ENCODE measurements around the gene CHCHD3. TPM values are rescaled to one million over a fixed set of nuclear protein-coding genes. Genes with fewer than 3 reads are reported as not detected.
"Not testable (repeated sequence)": the region's sequence is repeated elsewhere in the genome, so short reads cannot be mapped to it uniquely, and the experiment has no call there.

Gene CHCHD3
- total RNA-seq, 1 donor from 2014 or later, result 50.6 TPM

- no peak for TF ChIP-seq POLR2AphosphoS5 (IDR thresholded peaks at IDR 0.05; ENCODE audit: insufficient read depth in 1 of 2, low read depth in 1 of 2)
- TF ChIP-seq POLR2A (IDR thresholded peaks at IDR 0.05), result no peak
- H3K27me3 ChIP-seq, result no peaks in the 10 kb centered on the region
- H3K36me3 ChIP-seq, result no peaks in the 10 kb centered on the region
- no peak overlapping the region for H3K27ac ChIP-seq
- no peaks in the 10 kb centered on the region for H3K9me3 ChIP-seq
- intact Hi-C loops (cut with DNase I), result no loop called here
- H3K4me1 ChIP-seq, result no peaks in the 10 kb centered on the region
- no peak overlapping the region for H3K4me3 ChIP-seq
- no peak for DNase-seq (ENCODE audit: extremely low spot score in 2 of 2)
Measured at GRCh38 chr7:133040178-133040577, 41.7 kb downstream of the CHCHD3 start.

GRCh38 chr7:133039614-133040013 is 42.3 kb downstream of the CHCHD3 start:
- Histone ChIP-seq H3K27me3 (no peaks in the 10 kb centered on the region), H3K36me3 (no peaks in the 10 kb centered on the region), H3K27ac (no peak overlapping the region), H3K9me3 (no peaks in the 10 kb centered on the region), H3K4me3 (no peak overlapping the region), H3K4me1 (no peaks in the 10 kb centered on the region)
- no peak for DNase-seq (ENCODE audit: extremely low spot score in 2 of 2)
- intact Hi-C loops (cut with DNase I), result no loop called here
- no peak for TF ChIP-seq POLR2A (IDR thresholded peaks at IDR 0.05)
- no peak for TF ChIP-seq CTCF (IDR thresholded peaks at IDR 0.05)
- TF ChIP-seq POLR2AphosphoS5 (IDR thresholded peaks at IDR 0.05; ENCODE audit: insufficient read depth in 1 of 2, low read depth in 1 of 2), result no peak

- H3K27me3 ChIP-seq, result no peaks in the 10 kb centered on the region
- H3K9me3 ChIP-seq, result no peaks in the 10 kb centered on the region
- no peaks in the 10 kb centered on the region for H3K4me1 ChIP-seq
- H3K4me3 ChIP-seq, result no peak overlapping the region
- TF ChIP-seq POLR2A (IDR thresholded peaks at IDR 0.05) (no peak), CTCF (IDR thresholded peaks at IDR 0.05) (no peak), POLR2AphosphoS5 (IDR thresholded peaks at IDR 0.05; ENCODE audit: insufficient read depth in 1 of 2, low read depth in 1 of 2) (no peak)
- no peak overlapping the region for H3K27ac ChIP-seq
- intact Hi-C loops (cut with DNase I), result no loop called here
- no peaks in the 10 kb centered on the region for H3K36me3 ChIP-seq
- DNase-seq (ENCODE audit: extremely low spot score in 2 of 2), result no peak
Measured at GRCh38 chr7:133036289-133036688, 45.6 kb downstream of the CHCHD3 start.

GRCh38 chr7:133035240-133035639 is 46.6 kb downstream of the CHCHD3 start:
- H3K4me3 ChIP-seq; H3K36me3 ChIP-seq; intact Hi-C loops (cut with DNase I); H3K27ac ChIP-seq; H3K9me3 ChIP-seq; H3K27me3 ChIP-seq; H3K4me1 ChIP-seq; DNase-seq (ENCODE audit: extremely low spot score in 2 of 2): not testable (repeated sequence)

- Histone ChIP-seq H3K4me3 (no peak overlapping the region), H3K4me1 (peaks cover 13% of the 10 kb centered on the region), H3K36me3 (no peaks in the 10 kb centered on the region), H3K27ac (no peak overlapping the region), H3K9me3 (no peaks in the 10 kb centered on the region), H3K27me3 (no peaks in the 10 kb centered on the region)
- intact Hi-C loops (cut with DNase I), result no loop called here
- DNase-seq (ENCODE audit: extremely low spot score in 2 of 2), result no peak
- TF ChIP-seq CTCF (IDR thresholded peaks at IDR 0.05), result no peak
- no peak for TF ChIP-seq POLR2AphosphoS5 (IDR thresholded peaks at IDR 0.05; ENCODE audit: insufficient read depth in 1 of 2, low read depth in 1 of 2)
- TF ChIP-seq POLR2A (IDR thresholded peaks at IDR 0.05), result no peak
Measured at GRCh38 chr7:133030346-133030745, 51.5 kb downstream of the CHCHD3 start.

- no peaks in the 10 kb centered on the region for H3K9me3 ChIP-seq
- H3K36me3 ChIP-seq, result no peaks in the 10 kb centered on the region
- peaks cover 13% of the 10 kb centered on the region for H3K4me1 ChIP-seq
- DNase-seq (ENCODE audit: extremely low spot score in 2 of 2), result no peak
- no peak overlapping the region for H3K4me3 ChIP-seq
- no peak for TF ChIP-seq POLR2A (IDR thresholded peaks at IDR 0.05)
- TF ChIP-seq POLR2AphosphoS5 (IDR thresholded peaks at IDR 0.05; ENCODE audit: insufficient read depth in 1 of 2, low read depth in 1 of 2), result no peak
- TF ChIP-seq CTCF (IDR thresholded peaks at IDR 0.05), result no peak
- no peak overlapping the region for H3K27ac ChIP-seq
- intact Hi-C loops (cut with DNase I), result no loop called here
- no peaks in the 10 kb centered on the region for H3K27me3 ChIP-seq
Measured at GRCh38 chr7:133029463-133029862, 52.4 kb downstream of the CHCHD3 start.

Measured in vagina (tissue), 2 donors.